Right lobe of liver (tissue), 6 donors: Measurements from ENCODE around the gene NEK1. TPM values are rescaled to one million over a fixed set of nuclear protein-coding genes. Genes with fewer than 3 reads are reported as not detected.

Source experiments
- ATAC-seq, 4 donors: fragments of 200-7000 bp; cut with Tn5 transposase; one replicate each; pipeline ENCODE4 v1.9.1; 2020; ENCODE audit warnings: mild to moderate bottlenecking in 4 of 4, moderate library complexity in 4 of 4
- DNase-seq, 3 donors: peaks; one replicate each; pipeline ENCODE4 v3.0.0-alpha.2; 2020
- H3K27ac ChIP-seq, 3 donors: fragments of 200-600 bp; one replicate each; pipeline ENCODE4 v1.8.0; 2022
- H3K27me3 ChIP-seq, 2 donors: fragments of 200-600 bp; one replicate each; pipeline ENCODE4 v1.8.0; 2022
- H3K36me3 ChIP-seq, 4 donors: fragments of 200-600 bp; sonication (generic) in 1 of 4; one replicate each; pipeline versions ENCODE4 v1.5.1 to v1.8.0; 2017 to 2022; ENCODE audit warnings: control low read depth in 1 of 4
- H3K4me1 ChIP-seq, 4 donors: fragments of 200-600 bp; sonication (generic) in 1 of 4; one replicate each; pipeline versions ENCODE4 v1.5.1 to v1.8.0; 2017 to 2022; ENCODE audit warnings: control low read depth in 1 of 4
- H3K4me3 ChIP-seq, 3 donors: fragments of 200-600 bp; one replicate each; pipeline ENCODE4 v1.8.0; 2022
- H3K9me3 ChIP-seq, 4 donors: fragments of 200-600 bp; sonication (generic) in 1 of 4; one replicate each; pipeline versions ENCODE4 v1.5.1 to v1.8.0; 2017 to 2022; ENCODE audit warnings: control low read depth in 1 of 4
- CTCF ChIP-seq, 4 donors: fragments of 200-600 bp in 3 of 4; fragments of 450-650 bp in 1 of 4; IDR thresholded peaks; one replicate each; pipeline versions ENCODE4 v1.5.1 to v1.8.0; 2016 to 2022; ENCODE audit warnings: antibody characterized with exemption in 4 of 4, mild to moderate bottlenecking in 2 of 4
- POLR2A ChIP-seq: fragments of 450-650 bp; IDR thresholded peaks from one replicate; pipeline ENCODE4 v1.6.1; 2017; ENCODE audit warnings: antibody characterized with exemption, mild to moderate bottlenecking
- WGBS: methylation state at CpG from one replicate; pipeline ENCODE4 v1.1.6; 2018; ENCODE audit warnings: low coverage, low lambda C conversion rate; ENCODE audit not compliant: insufficient coverage; ENCODE audit errors: missing lambda C conversion rate; 5-methylcytosine and 5-hydroxymethylcytosine counted together
- intact Hi-C, 2 donors: fragments of 100-400 bp; cut with DNase I; formaldehyde crosslinking; loops; one replicate each; pipeline versions ENCODE4 v1.11.2 to v1.14.1; 2022
- total RNA-seq, 6 experiments: library from RNA; depleted of rRNA in 2 of 6; stranded (reverse); fragments of >200 nt in 2 of 6; fragmentation: NEBNext Ultra II Directional in 3 of 6; extraction: Animal tissue kit (Norgen Biotek cat#: 25700) in 3 of 6; gene quantifications; one replicate each; pipeline versions ENCODE4 v1.1.0 to v1.2.4, GENCODE V29; 2016 to 2023
- donor health status: DM: no; HTN: yes; CAD: no.
- donor health status: DM: no; HTN: no; CAD: no.
- donor health status: DM: no; HTN: no; CAD: no.
- donor health status: DM: no; HTN: yes; CAD: no.
- donor health status: DM: no; HTN: yes; CAD: no.

The NEK1 gene
- total RNA-seq, 6 experiments from 2014 or later, result 4.1 to 5.2 (median 4.5) TPM

GRCh38 chr4:169417629-169418282, 194.6 kb downstream of the NEK1 start:
- H3K27ac ChIP-seq, result peak overlapping the region in 1 of 3 donors; percentile 9

GRCh38 chr4:169416997-169417396, 195.4 kb downstream of the NEK1 start:
- no peak for DNase-seq
- H3K9me3 ChIP-seq, result no peaks in the 10 kb centered on the region
- peaks cover 0 to 19% (median 4%) of the 10 kb centered on the region in 4 donors for H3K4me1 ChIP-seq
- no peak for ATAC-seq
- TF ChIP-seq POLR2A, result no peak
- TF ChIP-seq CTCF (IDR thresholded peaks at IDR 0.05), result no peak
- intact Hi-C loops, result no loop called here
- no peaks in the 10 kb centered on the region for H3K27me3 ChIP-seq
- no peak overlapping the region for H3K27ac ChIP-seq
- no peak overlapping the region for H3K4me3 ChIP-seq
- no peaks in the 10 kb centered on the region for H3K36me3 ChIP-seq

More at GRCh38 chr4:169417629-169418282, 194.6 kb downstream of the NEK1 start:
- H3K36me3 ChIP-seq, result no peaks in the 10 kb centered on the region
- H3K4me3 ChIP-seq, result no peak overlapping the region
- TF ChIP-seq POLR2A (no peak), CTCF (IDR thresholded peaks at IDR 0.05) (no peak)
- no peaks in the 10 kb centered on the region for H3K27me3 ChIP-seq
- WGBS, result 40% methylated on average over 1 of the region's 1 CpG
- H3K9me3 ChIP-seq, result no peaks in the 10 kb centered on the region
- H3K4me1 ChIP-seq, result peaks cover 0 to 19% (median 4%) of the 10 kb centered on the region in 4 donors
- intact Hi-C loops, result no loop called here
- DNase-seq (no peak), ATAC-seq (peak; percentile 76 to 92 (median 90))

- Histone ChIP-seq H3K4me3 (no peak overlapping the region), H3K36me3 (no peaks in the 10 kb centered on the region), H3K27ac (no peak overlapping the region), H3K9me3 (no peaks in the 10 kb centered on the region), H3K27me3 (no peaks in the 10 kb centered on the region), H3K4me1 (peaks cover 0 to 19% (median 4%) of the 10 kb centered on the region in 4 donors)
- DNase-seq (no peak), ATAC-seq (no peak)
- TF ChIP-seq POLR2A (no peak), CTCF (IDR thresholded peaks at IDR 0.05) (no peak)
- WGBS, result 91% methylated on average over 4 of the region's 4 CpGs
- intact Hi-C loops, result no loop called here
Observed at GRCh38 chr4:169416461-169416860, 195.9 kb downstream of the NEK1 start.

GRCh38 chr4:169414913-169415312, 197.5 kb downstream of the NEK1 start:
- TF ChIP-seq CTCF (IDR thresholded peaks at IDR 0.05) (no peak), POLR2A (no peak)
- no peak for DNase-seq
- peaks cover 0 to 19% (median 4%) of the 10 kb centered on the region in 4 donors for H3K4me1 ChIP-seq
- 89% methylated on average over 1 of the region's 1 CpG for WGBS
- no peaks in the 10 kb centered on the region for H3K9me3 ChIP-seq
- no peaks in the 10 kb centered on the region for H3K36me3 ChIP-seq
- peak; percentile 51 to 73 (median 58) for ATAC-seq
- H3K4me3 ChIP-seq, result no peak overlapping the region
- H3K27me3 ChIP-seq, result no peaks in the 10 kb centered on the region
- H3K27ac ChIP-seq, result no peak overlapping the region
- intact Hi-C loops, result no loop called here

GRCh38 chr4:169412046-169412445, 200.3 kb downstream of the NEK1 start:
- Histone ChIP-seq H3K36me3 (no peaks in the 10 kb centered on the region), H3K27ac (no peak overlapping the region), H3K9me3 (no peaks in the 10 kb centered on the region), H3K4me1 (peaks cover 0 to 7% (median 0%) of the 10 kb centered on the region in 4 donors), H3K27me3 (no peaks in the 10 kb centered on the region), H3K4me3 (no peak overlapping the region)
- no peak for ATAC-seq
- no peak for DNase-seq
- intact Hi-C loops, result no loop called here
- no peak for TF ChIP-seq CTCF (IDR thresholded peaks at IDR 0.05)
